Measurements from ENCODE around the gene GLI2. TPM values are rescaled to one million over a fixed set of nuclear protein-coding genes. Genes with fewer than 3 reads are reported as not detected.

Gene GLI2
- total and polyA plus RNA-seq, 2 experiments from 2014 or later = 53.6 to 57.0 TPM

DNA sequence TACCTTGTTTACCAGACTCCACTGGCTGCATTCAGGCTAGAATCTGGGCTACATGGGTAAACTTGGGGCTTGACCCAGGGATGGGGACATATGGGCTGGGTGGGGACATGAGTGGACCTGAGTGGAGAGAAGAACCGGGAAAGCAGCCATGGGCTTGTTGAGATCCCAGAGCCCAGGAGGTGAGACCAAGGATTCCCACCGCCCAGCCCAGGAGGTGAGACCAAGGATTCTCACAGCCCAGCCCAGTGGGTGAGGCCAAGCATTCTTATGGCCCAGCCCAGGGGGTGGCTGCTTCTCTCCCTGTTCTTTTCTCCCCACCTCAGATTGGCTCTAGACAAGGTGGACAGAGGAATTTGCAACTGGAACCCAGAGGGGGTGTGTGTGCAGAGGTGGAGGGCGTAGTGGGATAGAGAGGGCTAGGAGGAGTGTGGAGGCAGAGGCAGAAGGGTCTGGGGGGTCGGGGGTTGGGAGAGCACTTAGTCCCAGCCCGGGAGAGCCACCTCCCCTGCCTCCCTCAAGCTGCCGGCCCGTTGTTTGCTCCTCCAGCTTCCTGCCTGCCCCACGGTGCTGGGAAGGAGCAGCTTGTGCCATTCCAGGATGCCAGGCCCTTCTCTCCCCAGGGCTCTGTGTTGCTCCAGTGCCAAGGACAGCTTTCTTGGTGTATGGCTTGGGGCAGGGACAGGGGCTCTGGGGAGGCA, 25.6 kb downstream of the GLI2 start (continued):
- TF ChIP-seq, protein P1, sequence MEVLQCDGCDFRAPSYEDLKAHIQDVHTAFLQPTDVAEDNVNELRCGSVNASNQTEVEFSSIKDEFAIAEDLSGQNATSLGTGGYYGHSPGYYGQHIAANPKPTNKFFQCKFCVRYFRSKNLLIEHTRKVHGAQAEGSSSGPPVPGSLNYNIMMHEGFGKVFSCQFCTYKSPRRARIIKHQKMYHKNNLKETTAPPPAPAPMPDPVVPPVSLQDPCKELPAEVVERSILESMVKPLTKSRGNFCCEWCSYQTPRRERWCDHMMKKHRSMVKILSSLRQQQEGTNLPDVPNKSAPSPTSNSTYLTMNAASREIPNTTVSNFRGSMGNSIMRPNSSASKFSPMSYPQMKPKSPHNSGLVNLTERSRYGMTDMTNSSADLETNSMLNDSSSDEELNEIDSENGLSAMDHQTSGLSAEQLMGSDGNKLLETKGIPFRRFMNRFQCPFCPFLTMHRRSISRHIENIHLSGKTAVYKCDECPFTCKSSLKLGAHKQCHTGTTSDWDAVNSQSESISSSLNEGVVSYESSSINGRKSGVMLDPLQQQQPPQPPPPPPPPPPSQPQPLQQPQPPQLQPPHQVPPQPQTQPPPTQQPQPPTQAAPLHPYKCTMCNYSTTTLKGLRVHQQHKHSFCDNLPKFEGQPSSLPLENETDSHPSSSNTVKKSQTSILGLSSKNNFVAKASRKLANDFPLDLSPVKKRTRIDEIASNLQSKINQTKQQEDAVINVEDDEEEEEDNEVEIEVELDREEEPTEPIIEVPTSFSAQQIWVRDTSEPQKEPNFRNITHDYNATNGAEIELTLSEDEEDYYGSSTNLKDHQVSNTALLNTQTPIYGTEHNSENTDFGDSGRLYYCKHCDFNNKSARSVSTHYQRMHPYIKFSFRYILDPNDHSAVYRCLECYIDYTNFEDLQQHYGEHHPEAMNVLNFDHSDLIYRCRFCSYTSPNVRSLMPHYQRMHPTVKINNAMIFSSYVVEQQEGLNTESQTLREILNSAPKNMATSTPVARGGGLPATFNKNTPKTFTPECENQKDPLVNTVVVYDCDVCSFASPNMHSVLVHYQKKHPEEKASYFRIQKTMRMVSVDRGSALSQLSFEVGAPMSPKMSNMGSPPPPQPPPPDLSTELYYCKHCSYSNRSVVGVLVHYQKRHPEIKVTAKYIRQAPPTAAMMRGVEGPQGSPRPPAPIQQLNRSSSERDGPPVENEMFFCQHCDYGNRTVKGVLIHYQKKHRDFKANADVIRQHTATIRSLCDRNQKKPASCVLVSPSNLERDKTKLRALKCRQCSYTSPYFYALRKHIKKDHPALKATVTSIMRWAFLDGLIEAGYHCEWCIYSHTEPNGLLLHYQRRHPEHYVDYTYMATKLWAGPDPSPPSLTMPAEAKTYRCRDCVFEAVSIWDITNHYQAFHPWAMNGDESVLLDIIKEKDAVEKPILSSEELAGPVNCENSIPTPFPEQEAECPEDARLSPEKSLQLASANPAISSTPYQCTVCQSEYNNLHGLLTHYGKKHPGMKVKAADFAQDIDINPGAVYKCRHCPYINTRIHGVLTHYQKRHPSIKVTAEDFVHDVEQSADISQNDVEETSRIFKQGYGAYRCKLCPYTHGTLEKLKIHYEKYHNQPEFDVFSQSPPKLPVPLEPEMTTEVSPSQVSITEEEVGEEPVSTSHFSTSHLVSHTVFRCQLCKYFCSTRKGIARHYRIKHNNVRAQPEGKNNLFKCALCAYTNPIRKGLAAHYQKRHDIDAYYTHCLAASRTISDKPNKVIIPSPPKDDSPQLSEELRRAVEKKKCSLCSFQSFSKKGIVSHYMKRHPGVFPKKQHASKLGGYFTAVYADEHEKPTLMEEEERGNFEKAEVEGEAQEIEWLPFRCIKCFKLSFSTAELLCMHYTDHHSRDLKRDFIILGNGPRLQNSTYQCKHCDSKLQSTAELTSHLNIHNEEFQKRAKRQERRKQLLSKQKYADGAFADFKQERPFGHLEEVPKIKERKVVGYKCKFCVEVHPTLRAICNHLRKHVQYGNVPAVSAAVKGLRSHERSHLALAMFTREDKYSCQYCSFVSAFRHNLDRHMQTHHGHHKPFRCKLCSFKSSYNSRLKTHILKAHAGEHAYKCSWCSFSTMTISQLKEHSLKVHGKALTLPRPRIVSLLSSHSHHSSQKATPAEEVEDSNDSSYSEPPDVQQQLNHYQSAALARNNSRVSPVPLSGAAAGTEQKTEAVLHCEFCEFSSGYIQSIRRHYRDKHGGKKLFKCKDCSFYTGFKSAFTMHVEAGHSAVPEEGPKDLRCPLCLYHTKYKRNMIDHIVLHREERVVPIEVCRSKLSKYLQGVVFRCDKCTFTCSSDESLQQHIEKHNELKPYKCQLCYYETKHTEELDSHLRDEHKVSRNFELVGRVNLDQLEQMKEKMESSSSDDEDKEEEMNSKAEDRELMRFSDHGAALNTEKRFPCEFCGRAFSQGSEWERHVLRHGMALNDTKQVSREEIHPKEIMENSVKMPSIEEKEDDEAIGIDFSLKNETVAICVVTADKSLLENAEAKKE (CRISPR knock-in tag; IDR thresholded peaks at IDR 0.05) = no peak
- TF ChIP-seq, protein P2, sequence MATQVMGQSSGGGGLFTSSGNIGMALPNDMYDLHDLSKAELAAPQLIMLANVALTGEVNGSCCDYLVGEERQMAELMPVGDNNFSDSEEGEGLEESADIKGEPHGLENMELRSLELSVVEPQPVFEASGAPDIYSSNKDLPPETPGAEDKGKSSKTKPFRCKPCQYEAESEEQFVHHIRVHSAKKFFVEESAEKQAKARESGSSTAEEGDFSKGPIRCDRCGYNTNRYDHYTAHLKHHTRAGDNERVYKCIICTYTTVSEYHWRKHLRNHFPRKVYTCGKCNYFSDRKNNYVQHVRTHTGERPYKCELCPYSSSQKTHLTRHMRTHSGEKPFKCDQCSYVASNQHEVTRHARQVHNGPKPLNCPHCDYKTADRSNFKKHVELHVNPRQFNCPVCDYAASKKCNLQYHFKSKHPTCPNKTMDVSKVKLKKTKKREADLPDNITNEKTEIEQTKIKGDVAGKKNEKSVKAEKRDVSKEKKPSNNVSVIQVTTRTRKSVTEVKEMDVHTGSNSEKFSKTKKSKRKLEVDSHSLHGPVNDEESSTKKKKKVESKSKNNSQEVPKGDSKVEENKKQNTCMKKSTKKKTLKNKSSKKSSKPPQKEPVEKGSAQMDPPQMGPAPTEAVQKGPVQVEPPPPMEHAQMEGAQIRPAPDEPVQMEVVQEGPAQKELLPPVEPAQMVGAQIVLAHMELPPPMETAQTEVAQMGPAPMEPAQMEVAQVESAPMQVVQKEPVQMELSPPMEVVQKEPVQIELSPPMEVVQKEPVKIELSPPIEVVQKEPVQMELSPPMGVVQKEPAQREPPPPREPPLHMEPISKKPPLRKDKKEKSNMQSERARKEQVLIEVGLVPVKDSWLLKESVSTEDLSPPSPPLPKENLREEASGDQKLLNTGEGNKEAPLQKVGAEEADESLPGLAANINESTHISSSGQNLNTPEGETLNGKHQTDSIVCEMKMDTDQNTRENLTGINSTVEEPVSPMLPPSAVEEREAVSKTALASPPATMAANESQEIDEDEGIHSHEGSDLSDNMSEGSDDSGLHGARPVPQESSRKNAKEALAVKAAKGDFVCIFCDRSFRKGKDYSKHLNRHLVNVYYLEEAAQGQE (IDR thresholded peaks at IDR 0.05; ENCODE audit: unreplicated experiment) = no peak
- no peak for TF ChIP-seq STAT1 (IDR thresholded peaks at IDR 0.05; ENCODE audit: unreplicated experiment)

DNA sequence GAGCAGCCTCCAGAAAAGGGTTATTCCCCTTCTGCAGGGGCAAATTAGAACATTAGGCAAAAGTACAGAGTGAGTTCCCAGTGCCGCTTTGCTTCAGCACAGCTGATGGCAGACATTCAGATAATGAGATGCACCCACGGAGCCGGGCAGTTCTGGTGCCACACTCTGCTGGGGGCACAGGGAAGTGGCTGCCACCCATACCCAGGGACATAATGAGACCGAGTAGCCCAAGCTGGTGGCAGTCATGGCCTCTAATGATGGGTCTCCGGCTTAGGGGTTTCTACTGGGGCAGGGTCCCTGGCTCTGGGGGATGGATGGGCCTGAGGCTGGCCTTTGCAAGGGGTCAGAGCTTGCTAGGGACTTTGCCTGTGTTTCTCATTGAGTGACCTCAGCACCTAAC, 26.2 kb downstream of the GLI2 start:
- no peak for DNase-seq (ENCODE audit: low spot score)
- Mint-ChIP-seq H3K4me1 (peaks cover 82% of the 10 kb centered on the region), H3K27me3 (ENCODE audit: insufficient read depth, low read depth, poor library complexity) (peaks cover 14% of the 10 kb centered on the region), H3K4me3 (no peak overlapping the region), H3K27ac (no peak overlapping the region), H3K9me3 (no peaks in the 10 kb centered on the region), H3K36me3 (ENCODE audit: low read depth) (no peaks in the 10 kb centered on the region)
- no peak overlapping the region for H3K4me2 ChIP-seq
- H3F3A ChIP-seq (replicated peaks; ENCODE audit: low read depth) = peaks cover 19% of the 10 kb centered on the region; the same call in 1 of the 2 replicates
- H4K20me1 ChIP-seq (replicated peaks; ENCODE audit: insufficient read depth) = peaks cover 68% of the 10 kb centered on the region
- H3K27me3 ChIP-seq (ENCODE audit: insufficient read depth) = no peaks in the 10 kb centered on the region
- H3K9me2 ChIP-seq (ENCODE audit: insufficient read depth) = no peaks in the 10 kb centered on the region
- peaks cover 71% of the 10 kb centered on the region for H3K4me1 ChIP-seq (ENCODE audit: insufficient read depth)
- no peaks in the 10 kb centered on the region for H3K36me3 ChIP-seq (ENCODE audit: insufficient read depth)
- H3K4me3 ChIP-seq = no peak overlapping the region
- no peak overlapping the region for H2AFZ ChIP-seq
- H3K79me2 ChIP-seq (replicated peaks; ENCODE audit: insufficient read depth) = peaks cover 100% of the 10 kb centered on the region
- no peak for ATAC-seq
- H3K27ac ChIP-seq (ENCODE audit: low read depth) = no peak overlapping the region
- TF ChIP-seq ZNF331 (CRISPR knock-in tag; IDR thresholded peaks at IDR 0.05; ENCODE audit: low read depth) (no peak), STAT1 (IDR thresholded peaks at IDR 0.05; ENCODE audit: unreplicated experiment) (no peak), JUNB (IDR thresholded peaks at IDR 0.05; ENCODE audit: unreplicated experiment) (no peak)
